ENCODE measurements around the gene GPX8. TPM values are rescaled to one million over a fixed set of nuclear protein-coding genes. Genes with fewer than 3 reads are reported as not detected.

The GPX8 gene
- total and polyA plus RNA-seq, 9 of the 15 experiments (the other 6 are each of a cell fraction or from before 2014, with no cell fraction given), result 0.62 to 1.8 (median 1.2) TPM

DNA sequence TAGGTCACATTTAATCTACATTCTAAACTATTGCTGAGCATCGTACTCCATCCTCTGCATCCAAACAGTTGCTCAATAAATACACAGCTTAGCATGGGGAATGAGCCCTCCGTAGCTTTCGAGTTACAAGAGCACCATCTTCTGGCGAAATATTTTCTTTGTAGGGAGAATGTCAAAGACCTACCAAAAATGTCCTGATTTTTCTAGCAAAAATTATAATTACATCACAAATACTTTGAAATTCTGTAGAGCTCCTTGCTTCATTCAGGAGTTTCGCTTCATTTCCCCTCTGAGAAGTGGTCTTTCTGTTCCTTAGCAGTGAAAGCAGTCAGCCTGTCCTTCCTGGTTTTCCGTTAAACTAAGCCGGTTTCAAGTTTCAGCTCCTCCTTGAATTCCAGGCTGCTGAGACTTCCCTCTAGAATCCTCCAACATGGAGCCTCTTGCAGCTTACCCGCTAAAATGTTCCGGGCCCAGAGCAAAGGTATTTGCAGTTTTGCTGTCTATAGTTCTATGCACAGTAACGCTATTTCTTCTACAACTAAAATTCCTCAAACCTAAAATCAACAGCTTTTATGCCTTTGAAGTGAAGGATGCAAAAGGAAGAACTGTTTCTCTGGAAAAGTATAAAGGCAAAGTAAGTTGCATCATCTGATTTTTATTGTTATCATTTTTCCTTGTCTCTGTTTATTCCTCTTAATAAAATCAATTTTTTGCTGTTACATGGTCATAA, at the start of gene GPX8 (continued):
- TF ChIP-seq, protein P1, sequence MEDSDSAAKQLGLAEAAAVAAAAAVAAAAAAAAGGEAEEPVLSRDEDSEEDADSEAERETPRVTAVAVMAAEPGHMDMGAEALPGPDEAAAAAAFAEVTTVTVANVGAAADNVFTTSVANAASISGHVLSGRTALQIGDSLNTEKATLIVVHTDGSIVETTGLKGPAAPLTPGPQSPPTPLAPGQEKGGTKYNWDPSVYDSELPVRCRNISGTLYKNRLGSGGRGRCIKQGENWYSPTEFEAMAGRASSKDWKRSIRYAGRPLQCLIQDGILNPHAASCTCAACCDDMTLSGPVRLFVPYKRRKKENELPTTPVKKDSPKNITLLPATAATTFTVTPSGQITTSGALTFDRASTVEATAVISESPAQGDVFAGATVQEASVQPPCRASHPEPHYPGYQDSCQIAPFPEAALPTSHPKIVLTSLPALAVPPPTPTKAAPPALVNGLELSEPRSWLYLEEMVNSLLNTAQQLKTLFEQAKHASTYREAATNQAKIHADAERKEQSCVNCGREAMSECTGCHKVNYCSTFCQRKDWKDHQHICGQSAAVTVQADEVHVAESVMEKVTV (CRISPR knock-in tag; IDR thresholded peaks at IDR 0.05), result peak; percentile 53

DNA sequence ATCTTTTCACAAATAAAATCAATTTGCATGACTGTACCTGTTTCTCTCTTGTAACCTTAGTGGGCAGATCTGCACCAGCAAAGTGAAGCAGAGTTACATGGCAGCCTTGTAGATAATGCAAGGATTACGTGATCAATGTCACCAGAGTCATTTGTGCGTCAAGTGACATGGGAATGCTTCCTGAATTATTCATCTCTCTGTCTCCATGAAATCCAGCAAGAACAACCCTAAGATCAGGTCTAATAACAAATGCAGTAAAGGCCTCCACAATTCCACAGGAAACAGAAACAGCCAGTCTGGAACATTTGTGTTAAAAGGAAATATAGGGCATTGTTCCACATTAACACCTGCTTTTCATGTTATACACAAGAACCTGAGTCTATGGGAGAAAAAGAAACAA, 49.8 kb upstream of the GPX8 start:
- Histone ChIP-seq H3K36me3 (ENCODE audit: control insufficient read depth, insufficient read depth, low read length) (no peaks in the 10 kb centered on the region), H2AFZ (ENCODE audit: low read depth, low read length) (no peak overlapping the region), H3K9ac (ENCODE audit: insufficient read depth in 1 of 2, low read depth in 2 of 2, low read length in 2 of 2) (no peak overlapping the region), H3K9me3 (replicated peaks; ENCODE audit: control insufficient read depth, insufficient read depth, low read depth, low read length) (no peaks in the 10 kb centered on the region), H3K4me3 (no peak overlapping the region), H3K4me2 (ENCODE audit: insufficient read depth, low read length) (no peak overlapping the region), H3K79me2 (ENCODE audit: control insufficient read depth, insufficient read depth, low read length) (no peaks in the 10 kb centered on the region), H3K4me1 (replicated peaks in 1 of 2; ENCODE audit: control insufficient read depth in 2 of 2, insufficient read depth in 2 of 2, low read length in 2 of 2) (no peaks in the 10 kb centered on the region), H3K9me1 (ENCODE audit: control insufficient read depth, insufficient read depth, low read length) (no peaks in the 10 kb centered on the region), H3K27me3 (ENCODE audit: control insufficient read depth in 2 of 2, insufficient read depth in 2 of 2, low read length in 2 of 2) (peaks cover 0 to 5% of the 10 kb centered on the region in 2 experiments; a peak in 2 of 5 replicates), H4K20me1 (replicated peaks; ENCODE audit: control insufficient read depth, insufficient read depth, low read length) (no peaks in the 10 kb centered on the region), H3K27ac (ENCODE audit: extremely low read depth, low read depth, low read length) (no peak overlapping the region)
- DNase-seq (ENCODE audit: extremely low read depth in 1 of 4, low spot score in 3 of 4), result no peak
- 0% methylated on average over 2 of the region's 2 CpGs for WGBS (ENCODE audit: insufficient coverage, low coverage, missing lambda C conversion rate)
- intact Hi-C loops (cut with micrococcal nuclease), result no loop called here
- FAIRE-seq, result no peak
- ChIA-PET POLR2A (no interaction called here), CTCF (ENCODE audit: low intra/inter-chr PET ratio) (no interaction called here)
- no TSS peak for BruUV-seq (replicated peaks)
- in situ Hi-C loops (cut with MboI), result no loop called here
- ATAC-seq, result no peak
- TF ChIP-seq HIVEP1 (CRISPR knock-in tag; IDR thresholded peaks at IDR 0.05) (no peak), NFRKB (IDR thresholded peaks at IDR 0.05; ENCODE audit: low read depth) (no peak), CXXC5 (CRISPR knock-in tag; IDR thresholded peaks at IDR 0.05) (no peak), TCF7 (IDR thresholded peaks at IDR 0.05; ENCODE audit: borderline replicate concordance) (no peak)
- TF ChIP-seq, protein P2, sequence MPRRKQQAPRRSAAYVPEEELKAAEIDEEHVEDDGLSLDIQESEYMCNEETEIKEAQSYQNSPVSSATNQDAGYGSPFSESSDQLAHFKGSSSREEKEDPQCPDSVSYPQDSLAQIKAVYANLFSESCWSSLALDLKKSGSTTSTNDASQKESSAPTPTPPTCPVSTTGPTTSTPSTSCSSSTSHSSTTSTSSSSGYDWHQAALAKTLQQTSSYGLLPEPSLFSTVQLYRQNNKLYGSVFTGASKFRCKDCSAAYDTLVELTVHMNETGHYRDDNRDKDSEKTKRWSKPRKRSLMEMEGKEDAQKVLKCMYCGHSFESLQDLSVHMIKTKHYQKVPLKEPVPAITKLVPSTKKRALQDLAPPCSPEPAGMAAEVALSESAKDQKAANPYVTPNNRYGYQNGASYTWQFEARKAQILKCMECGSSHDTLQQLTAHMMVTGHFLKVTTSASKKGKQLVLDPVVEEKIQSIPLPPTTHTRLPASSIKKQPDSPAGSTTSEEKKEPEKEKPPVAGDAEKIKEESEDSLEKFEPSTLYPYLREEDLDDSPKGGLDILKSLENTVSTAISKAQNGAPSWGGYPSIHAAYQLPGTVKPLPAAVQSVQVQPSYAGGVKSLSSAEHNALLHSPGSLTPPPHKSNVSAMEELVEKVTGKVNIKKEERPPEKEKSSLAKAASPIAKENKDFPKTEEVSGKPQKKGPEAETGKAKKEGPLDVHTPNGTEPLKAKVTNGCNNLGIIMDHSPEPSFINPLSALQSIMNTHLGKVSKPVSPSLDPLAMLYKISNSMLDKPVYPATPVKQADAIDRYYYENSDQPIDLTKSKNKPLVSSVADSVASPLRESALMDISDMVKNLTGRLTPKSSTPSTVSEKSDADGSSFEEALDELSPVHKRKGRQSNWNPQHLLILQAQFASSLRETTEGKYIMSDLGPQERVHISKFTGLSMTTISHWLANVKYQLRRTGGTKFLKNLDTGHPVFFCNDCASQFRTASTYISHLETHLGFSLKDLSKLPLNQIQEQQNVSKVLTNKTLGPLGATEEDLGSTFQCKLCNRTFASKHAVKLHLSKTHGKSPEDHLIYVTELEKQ (CRISPR knock-in tag; IDR thresholded peaks at IDR 0.05), result no peak
- TF ChIP-seq, protein P3, sequence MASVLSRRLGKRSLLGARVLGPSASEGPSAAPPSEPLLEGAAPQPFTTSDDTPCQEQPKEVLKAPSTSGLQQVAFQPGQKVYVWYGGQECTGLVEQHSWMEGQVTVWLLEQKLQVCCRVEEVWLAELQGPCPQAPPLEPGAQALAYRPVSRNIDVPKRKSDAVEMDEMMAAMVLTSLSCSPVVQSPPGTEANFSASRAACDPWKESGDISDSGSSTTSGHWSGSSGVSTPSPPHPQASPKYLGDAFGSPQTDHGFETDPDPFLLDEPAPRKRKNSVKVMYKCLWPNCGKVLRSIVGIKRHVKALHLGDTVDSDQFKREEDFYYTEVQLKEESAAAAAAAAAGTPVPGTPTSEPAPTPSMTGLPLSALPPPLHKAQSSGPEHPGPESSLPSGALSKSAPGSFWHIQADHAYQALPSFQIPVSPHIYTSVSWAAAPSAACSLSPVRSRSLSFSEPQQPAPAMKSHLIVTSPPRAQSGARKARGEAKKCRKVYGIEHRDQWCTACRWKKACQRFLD (CRISPR knock-in tag; IDR thresholded peaks at IDR 0.05), result no peak
- TF ChIP-seq, protein P4, sequence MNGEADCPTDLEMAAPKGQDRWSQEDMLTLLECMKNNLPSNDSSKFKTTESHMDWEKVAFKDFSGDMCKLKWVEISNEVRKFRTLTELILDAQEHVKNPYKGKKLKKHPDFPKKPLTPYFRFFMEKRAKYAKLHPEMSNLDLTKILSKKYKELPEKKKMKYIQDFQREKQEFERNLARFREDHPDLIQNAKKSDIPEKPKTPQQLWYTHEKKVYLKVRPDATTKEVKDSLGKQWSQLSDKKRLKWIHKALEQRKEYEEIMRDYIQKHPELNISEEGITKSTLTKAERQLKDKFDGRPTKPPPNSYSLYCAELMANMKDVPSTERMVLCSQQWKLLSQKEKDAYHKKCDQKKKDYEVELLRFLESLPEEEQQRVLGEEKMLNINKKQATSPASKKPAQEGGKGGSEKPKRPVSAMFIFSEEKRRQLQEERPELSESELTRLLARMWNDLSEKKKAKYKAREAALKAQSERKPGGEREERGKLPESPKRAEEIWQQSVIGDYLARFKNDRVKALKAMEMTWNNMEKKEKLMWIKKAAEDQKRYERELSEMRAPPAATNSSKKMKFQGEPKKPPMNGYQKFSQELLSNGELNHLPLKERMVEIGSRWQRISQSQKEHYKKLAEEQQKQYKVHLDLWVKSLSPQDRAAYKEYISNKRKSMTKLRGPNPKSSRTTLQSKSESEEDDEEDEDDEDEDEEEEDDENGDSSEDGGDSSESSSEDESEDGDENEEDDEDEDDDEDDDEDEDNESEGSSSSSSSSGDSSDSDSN (IDR thresholded peaks at IDR 0.05; ENCODE audit: borderline replicate concordance in 1 of 2, low read depth in 2 of 2, low read length in 2 of 2), result no peak
